Gastroesophageal sphincter (tissue), 4 donors: ENCODE data around the gene FCMR. TPM values are rescaled to one million over a fixed set of nuclear protein-coding genes. Genes with fewer than 3 reads are reported as not detected.

Source experiments
- ATAC-seq: fragments of 150-250 bp; one replicate; pipeline ENCODE4 v1.9.1; 2016; ENCODE audit warnings: mild to moderate bottlenecking, moderate library complexity
- H3K27ac ChIP-seq, 4 donors: fragments of 200-600 bp; sonication (generic) in 3 of 4; 1 replicate in 3 of 4; 2 replicates in 1 of 4; pipeline ENCODE4 v1.5.1; 2016 to 2019
- H3K27me3 ChIP-seq: fragments of 200-600 bp; sonication (generic); one replicate; pipeline ENCODE4 v1.5.1; 2019
- H3K36me3 ChIP-seq, 2 donors: fragments of 200-600 bp; sonication (generic); one replicate each; pipeline ENCODE4 v1.5.1; 2019; ENCODE audit warnings: control low read depth in 1 of 2
- H3K4me1 ChIP-seq, 3 donors: fragments of 200-600 bp; sonication (generic); 1 replicate in 2 of 3; 2 replicates in 1 of 3; pipeline ENCODE4 v1.5.1; 2016 to 2019; ENCODE audit warnings: control low read depth in 2 of 3
- H3K4me3 ChIP-seq, 2 donors: fragments of 200-600 bp; sonication (generic); one replicate each; pipeline ENCODE4 v1.5.1; 2019; ENCODE audit warnings: mild to moderate bottlenecking in 1 of 2, moderate library complexity in 1 of 2
- H3K9me3 ChIP-seq, 3 donors: fragments of 200-600 bp; sonication (generic); one replicate each; pipeline ENCODE4 v1.5.1; 2017 to 2019; ENCODE audit warnings: control low read depth in 2 of 3
- EP300 ChIP-seq: sonication (generic); formaldehyde crosslinking; IDR thresholded peaks from one replicate; pipeline ENCODE4 v1.6.1; 2017; ENCODE audit warnings: antibody characterized with exemption, mild to moderate bottlenecking
- POLR2A ChIP-seq, 2 donors: fragments of 450-650 bp; IDR thresholded peaks; one replicate each; pipeline ENCODE4 v1.6.1; 2017; ENCODE audit warnings: antibody characterized with exemption in 2 of 2, mild to moderate bottlenecking in 2 of 2, moderate library complexity in 1 of 2
- POLR2AphosphoS5 ChIP-seq: sonication (generic); formaldehyde crosslinking; IDR thresholded peaks from one replicate; pipeline ENCODE4 v1.6.1; 2017; ENCODE audit warnings: antibody characterized with exemption
- WGBS, 2 donors: methylation state at CpG; one replicate each; pipeline ENCODE4 v1.1.5; 2018; ENCODE audit warnings: low coverage in 1 of 2; 5-methylcytosine and 5-hydroxymethylcytosine counted together
- total RNA-seq, 4 donors: library from RNA; depleted of rRNA; stranded (reverse); fragments of >200 nt; gene quantifications; one replicate each; pipeline ENCODE4 v1.1.0, GENCODE V29; 2016
- TF ChIP-seq, protein P1 (sequence below), 4 experiments: fragments of 200-600 bp in 2 of 4; fragments of 450-650 bp in 2 of 4; sonication (generic) in 1 of 4; IDR thresholded peaks; one replicate each; pipeline ENCODE4 v1.5.1; 2017 to 2019; ENCODE audit warnings: antibody characterized with exemption in 4 of 4, mild to moderate bottlenecking in 2 of 4, moderate library complexity in 2 of 4

The FCMR gene
- total RNA-seq, 4 donors from 2014 or later = 1.0 to 4.1 (median 1.6) TPM; not detected in 1

- Histone ChIP-seq H3K9me3 (no peaks in the 10 kb centered on the region), H3K4me3 (no peak overlapping the region), H3K36me3 (no peaks in the 10 kb centered on the region), H3K27me3 (peaks cover 26% of the 10 kb centered on the region), H3K4me1 (no peaks in the 10 kb centered on the region), H3K27ac (no peak overlapping the region)
- TF ChIP-seq EP300 (no peak), POLR2AphosphoS5 (no peak), POLR2A (IDR thresholded peaks at IDR 0.05) (no peak)
- TF ChIP-seq, protein P1, sequence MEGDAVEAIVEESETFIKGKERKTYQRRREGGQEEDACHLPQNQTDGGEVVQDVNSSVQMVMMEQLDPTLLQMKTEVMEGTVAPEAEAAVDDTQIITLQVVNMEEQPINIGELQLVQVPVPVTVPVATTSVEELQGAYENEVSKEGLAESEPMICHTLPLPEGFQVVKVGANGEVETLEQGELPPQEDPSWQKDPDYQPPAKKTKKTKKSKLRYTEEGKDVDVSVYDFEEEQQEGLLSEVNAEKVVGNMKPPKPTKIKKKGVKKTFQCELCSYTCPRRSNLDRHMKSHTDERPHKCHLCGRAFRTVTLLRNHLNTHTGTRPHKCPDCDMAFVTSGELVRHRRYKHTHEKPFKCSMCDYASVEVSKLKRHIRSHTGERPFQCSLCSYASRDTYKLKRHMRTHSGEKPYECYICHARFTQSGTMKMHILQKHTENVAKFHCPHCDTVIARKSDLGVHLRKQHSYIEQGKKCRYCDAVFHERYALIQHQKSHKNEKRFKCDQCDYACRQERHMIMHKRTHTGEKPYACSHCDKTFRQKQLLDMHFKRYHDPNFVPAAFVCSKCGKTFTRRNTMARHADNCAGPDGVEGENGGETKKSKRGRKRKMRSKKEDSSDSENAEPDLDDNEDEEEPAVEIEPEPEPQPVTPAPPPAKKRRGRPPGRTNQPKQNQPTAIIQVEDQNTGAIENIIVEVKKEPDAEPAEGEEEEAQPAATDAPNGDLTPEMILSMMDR (IDR thresholded peaks at IDR 0.05) = no peak
- ATAC-seq = no peak
- WGBS, 2 donors = 82 to 90% methylated on average over 1 of the region's 1 CpG
Observed at GRCh38 chr1:206891412-206891811, 30.3 kb downstream of the FCMR start.

DNA sequence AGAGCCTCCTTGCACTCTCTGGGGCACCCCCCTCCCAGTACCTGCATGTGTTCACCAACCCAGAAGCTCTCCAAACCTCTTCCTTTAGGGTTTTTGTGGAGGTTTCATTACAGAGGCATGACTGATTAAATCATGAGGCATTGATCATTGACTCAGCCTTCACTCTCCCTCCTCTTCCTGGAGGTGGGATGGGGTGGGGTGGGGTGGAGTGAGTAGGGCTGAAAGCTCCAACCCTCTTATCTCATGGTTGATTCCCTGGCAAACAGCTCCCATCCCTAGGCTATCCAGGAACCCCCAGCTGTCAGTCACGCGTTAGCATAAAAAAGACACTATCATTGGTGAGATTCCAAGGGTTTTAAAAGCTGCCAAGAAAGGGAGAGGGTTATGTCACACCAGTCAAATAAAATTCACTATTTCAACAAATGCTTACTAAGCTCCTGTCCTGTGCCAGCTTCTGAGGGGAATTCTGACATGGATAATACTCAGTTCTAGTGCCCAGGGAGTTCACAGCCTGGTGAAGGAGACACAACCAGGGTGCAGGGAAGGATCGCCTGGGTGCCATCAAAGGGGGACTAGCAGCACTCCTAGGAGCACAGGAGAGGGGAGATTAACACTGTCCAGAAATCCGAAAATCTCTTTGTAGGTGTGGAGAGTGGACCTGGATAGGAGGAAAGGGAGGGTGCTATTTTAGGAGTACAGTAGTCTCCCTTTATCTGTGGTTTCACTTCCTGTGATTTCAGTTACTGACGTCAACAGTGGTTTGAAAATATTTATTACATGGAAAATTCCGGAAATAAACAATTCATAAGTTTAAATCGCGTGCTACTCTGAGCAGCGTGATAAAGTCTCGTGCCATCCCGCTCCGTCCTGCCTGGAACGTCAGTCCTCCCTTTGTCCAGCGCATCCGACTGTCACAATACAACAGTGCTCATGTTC lies 31.3 kb downstream of the FCMR start:
- 52 to 60% methylated on average over 12 to 15 of the region's 15 CpGs for whole genome bisulfite sequencing, 2 donors
- no peak overlapping the region for H3K4me3 ChIP-seq
- H3K27me3 ChIP-seq = peaks cover 20% of the 10 kb centered on the region
- no peak for TF ChIP-seq POLR2A (IDR thresholded peaks at IDR 0.05)
- TF ChIP-seq, protein P1 (IDR thresholded peaks at IDR 0.05) = no peak
- no peak for TF ChIP-seq EP300
- TF ChIP-seq POLR2AphosphoS5 = no peak
- H3K36me3 ChIP-seq = no peaks in the 10 kb centered on the region
- no peak for ATAC-seq
- no peaks in the 10 kb centered on the region for H3K4me1 ChIP-seq
- H3K27ac ChIP-seq = no peak overlapping the region
- H3K9me3 ChIP-seq = no peaks in the 10 kb centered on the region

DNA sequence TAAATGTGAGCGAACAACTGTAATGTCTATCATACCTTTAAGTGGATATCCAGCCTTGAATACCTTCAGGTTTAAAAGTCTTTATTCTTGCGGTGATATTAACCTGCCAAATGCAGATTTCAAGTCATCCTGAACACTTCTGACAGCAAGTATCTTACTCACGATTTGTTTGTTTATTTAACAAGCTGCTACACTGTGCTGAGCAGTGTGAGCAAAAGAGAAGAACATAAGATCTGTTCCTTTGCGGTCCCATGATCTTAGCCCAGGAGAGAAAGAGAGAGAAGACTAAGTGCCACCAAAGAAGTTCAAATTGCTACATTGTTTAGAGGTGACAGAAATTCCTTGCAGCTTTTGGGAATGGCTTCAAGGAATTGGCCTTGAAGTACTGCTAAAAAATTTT lies 34.0 kb downstream of the FCMR start:
- no peaks in the 10 kb centered on the region for H3K9me3 ChIP-seq
- no peak for TF ChIP-seq POLR2AphosphoS5
- no peak for TF ChIP-seq EP300
- no peak for TF ChIP-seq POLR2A (IDR thresholded peaks at IDR 0.05)
- TF ChIP-seq, protein P1 (IDR thresholded peaks at IDR 0.05) = no peak
- no peak overlapping the region for H3K27ac ChIP-seq
- peaks cover 21% of the 10 kb centered on the region for H3K27me3 ChIP-seq
- WGBS, 2 donors = 61 to 68% methylated on average over 3 to 4 of the region's 4 CpGs
- H3K4me3 ChIP-seq = no peak overlapping the region
- H3K4me1 ChIP-seq = no peaks in the 10 kb centered on the region
- ATAC-seq = no peak
- no peaks in the 10 kb centered on the region for H3K36me3 ChIP-seq

DNA sequence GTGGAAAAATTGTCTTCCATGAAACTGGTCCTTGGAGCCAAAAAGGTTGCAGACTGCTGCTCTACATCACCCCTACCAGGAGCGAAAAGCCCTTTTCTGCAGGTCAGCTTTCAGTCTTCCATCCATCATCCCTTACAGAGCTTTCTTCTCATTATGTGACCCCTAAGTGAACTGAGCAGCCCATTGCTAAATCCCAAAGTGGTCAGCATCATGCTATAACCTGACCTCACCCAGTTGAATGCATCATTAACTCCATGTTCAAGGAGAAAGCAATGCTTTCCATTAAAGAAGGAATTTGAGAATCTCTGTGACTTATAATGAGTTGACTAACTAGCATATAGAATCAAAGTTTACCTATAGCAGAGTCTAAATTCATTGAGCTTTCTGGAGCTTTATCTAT lies 34.9 kb downstream of the FCMR start:
- TF ChIP-seq EP300 = no peak
- TF ChIP-seq, protein P1 (IDR thresholded peaks at IDR 0.05) = no peak
- no peak for TF ChIP-seq POLR2A (IDR thresholded peaks at IDR 0.05)
- TF ChIP-seq POLR2AphosphoS5 = no peak
- no peak for ATAC-seq

More for the DNA sequence above, 34.9 kb downstream of the FCMR start:
- H3K9me3 ChIP-seq = no peaks in the 10 kb centered on the region
- H3K27ac ChIP-seq = no peak overlapping the region
- WGBS, 2 donors = 85% methylated on average over 1 of the region's 1 CpG; no CpG with 5 or more reads in 1 of the 2 donors
- no peaks in the 10 kb centered on the region for H3K36me3 ChIP-seq
- H3K4me1 ChIP-seq = no peaks in the 10 kb centered on the region
- H3K27me3 ChIP-seq = peaks cover 19% of the 10 kb centered on the region
- no peak overlapping the region for H3K4me3 ChIP-seq
